ENCODE measurements around the gene ELMOD3.
"Not testable (repeated sequence)": the region's sequence is repeated elsewhere in the genome, so short reads cannot be mapped to it uniquely, and the experiment has no call there.

Gene ELMOD3

DNA sequence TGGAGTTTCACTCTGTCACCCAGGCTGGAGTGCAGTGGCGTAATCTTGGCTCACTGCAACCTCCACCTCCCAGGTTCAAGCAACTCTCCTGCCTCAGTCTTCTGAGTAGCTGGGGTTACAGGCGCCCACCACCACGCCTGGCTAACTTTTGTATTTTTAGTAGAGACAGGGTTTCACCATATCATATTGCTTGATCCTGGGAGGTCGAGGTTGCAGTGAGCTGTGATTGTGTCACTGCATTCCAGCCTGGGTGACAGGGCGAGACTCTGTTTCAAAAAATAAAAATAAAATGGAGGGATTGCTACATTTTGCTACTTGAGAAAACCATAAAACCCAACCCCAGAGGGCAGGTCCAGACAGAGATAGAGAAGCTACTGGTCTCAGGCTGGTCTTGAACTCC lies 28.6 kb downstream of the ELMOD3 start:
- peaks cover 75% of the 10 kb centered on the region for H3K36me3 Mint-ChIP-seq
- H3K27ac Mint-ChIP-seq, H3K4me3 Mint-ChIP-seq: not testable (repeated sequence)

DNA sequence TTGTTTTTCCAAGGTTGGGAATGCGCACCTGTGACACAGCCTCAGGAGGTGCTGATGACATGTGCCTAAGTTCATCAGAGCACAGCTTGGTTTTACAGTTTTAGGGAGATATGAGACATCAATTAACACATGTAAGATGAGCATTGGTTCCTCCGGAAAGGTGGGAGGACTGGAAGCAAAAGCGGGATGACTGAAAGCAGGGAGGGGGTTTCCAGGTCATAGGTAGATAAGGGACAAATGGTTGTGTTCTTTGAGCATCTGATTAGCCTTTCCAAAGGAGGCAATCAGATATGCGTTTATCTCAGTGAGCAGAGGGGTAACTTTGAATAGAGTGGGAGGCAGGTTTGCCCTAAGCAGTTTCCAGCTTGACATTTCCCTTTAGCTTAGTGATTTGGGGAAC lies 29.3 kb downstream of the ELMOD3 start:
- Mint-ChIP-seq H3K9me3 (no peaks in the 10 kb centered on the region), H3K27ac (no peak overlapping the region), H3K36me3 (peaks cover 72% of the 10 kb centered on the region), H3K4me3 (no peak overlapping the region), H3K4me1 (no peaks in the 10 kb centered on the region)
- no peak for DNase-seq (ENCODE audit: low spot score in 2 of 2)
- ATAC-seq, result no peak

More for the DNA sequence above, 28.6 kb downstream of the ELMOD3 start:
- not testable (repeated sequence) for ATAC-seq; H3K9me3 Mint-ChIP-seq; DNase-seq (ENCODE audit: low spot score in 2 of 2); H3K4me1 Mint-ChIP-seq

DNA sequence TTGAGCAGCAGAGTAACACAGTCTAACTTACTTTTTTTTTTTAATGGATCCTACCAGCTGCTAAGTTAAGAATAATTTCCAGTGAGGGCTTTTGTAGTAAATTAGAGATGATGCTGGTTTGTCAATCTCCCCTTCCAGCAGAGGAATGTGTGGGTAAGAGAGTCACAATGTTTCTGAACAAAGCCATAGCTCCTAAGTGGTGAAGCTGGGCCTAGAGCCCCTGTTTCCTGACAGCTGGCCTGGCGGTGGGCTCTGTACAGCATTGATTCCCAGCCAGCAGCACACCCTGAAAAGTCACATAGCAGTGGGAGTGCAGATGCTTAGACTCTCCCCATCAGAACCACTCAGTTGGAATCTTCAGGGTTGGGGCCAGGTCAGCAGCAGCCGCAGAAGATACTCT lies 31.2 kb downstream of the ELMOD3 start:
- Mint-ChIP-seq H3K4me3 (no peak overlapping the region), H3K36me3 (peaks cover 68% of the 10 kb centered on the region)
- ATAC-seq, result no peak

DNA sequence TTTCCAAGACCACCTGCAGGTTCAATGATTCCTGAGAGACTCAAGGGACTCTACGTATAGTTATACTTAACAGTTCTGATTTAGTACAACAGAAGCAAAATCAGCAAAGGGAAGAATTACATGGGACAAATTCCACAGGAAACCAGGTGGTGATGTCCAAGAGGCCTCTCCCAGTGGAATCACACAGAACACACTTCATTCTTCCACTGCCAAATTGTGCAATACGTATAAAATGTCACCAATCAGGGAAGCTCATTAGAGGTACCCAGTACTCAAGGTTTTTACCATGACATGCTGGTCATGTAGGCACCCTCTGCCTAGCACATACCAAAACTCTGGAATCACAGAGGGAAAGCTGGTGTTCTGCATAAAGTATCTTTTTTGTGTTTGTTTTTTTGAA lies 33.2 kb downstream of the ELMOD3 start:
- DNase-seq (ENCODE audit: low spot score in 2 of 2) (no peak), ATAC-seq (no peak)
- peaks cover 51% of the 10 kb centered on the region for H3K36me3 Mint-ChIP-seq
- no peak overlapping the region for H3K4me3 Mint-ChIP-seq
- no peak overlapping the region for H3K27ac Mint-ChIP-seq
- H3K4me1 Mint-ChIP-seq, result peaks cover 7% of the 10 kb centered on the region
- H3K9me3 Mint-ChIP-seq, result no peaks in the 10 kb centered on the region

More for the DNA sequence above, 31.2 kb downstream of the ELMOD3 start:
- no peaks in the 10 kb centered on the region for H3K9me3 Mint-ChIP-seq
- DNase-seq (ENCODE audit: low spot score in 2 of 2), result no peak
- no peaks in the 10 kb centered on the region for H3K4me1 Mint-ChIP-seq
- peak overlapping the region; percentile 41 for H3K27ac Mint-ChIP-seq

DNA sequence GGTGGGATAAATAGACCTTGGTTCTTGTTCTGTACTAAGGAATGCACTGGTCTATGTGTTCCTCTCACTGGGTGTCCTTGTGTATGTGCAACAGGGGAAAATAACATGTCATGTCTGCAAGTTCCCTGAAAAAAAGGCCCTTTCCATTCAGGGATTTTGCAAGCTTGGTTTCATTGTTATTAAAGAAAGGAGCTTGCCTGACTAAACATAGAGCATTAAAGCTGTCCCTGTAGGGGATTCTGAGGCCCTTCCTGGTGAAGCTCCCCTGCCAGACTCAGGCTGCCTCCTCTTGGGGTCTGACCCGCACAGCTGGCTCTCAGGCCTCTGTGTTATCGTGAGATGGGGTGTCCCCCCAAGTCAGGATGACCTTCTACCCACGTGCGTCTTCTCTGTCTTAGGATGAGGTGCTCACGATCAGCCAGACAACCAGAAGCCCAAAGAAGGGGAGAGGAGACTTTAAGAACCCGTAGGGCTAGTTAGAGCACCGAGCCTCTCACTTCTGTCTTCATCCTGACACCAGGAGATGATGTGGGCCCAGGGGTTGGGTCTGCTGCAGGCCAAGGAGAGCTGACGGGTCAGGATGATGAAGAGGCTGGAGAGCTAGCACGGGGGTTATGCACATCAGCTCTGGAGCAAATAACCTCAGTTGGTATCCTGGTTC lies 34.4 kb downstream of the ELMOD3 start:
- no peak for ATAC-seq
- no peaks in the 10 kb centered on the region for H3K9me3 Mint-ChIP-seq
- peaks cover 42% of the 10 kb centered on the region for H3K36me3 Mint-ChIP-seq
- no peak for DNase-seq (ENCODE audit: low spot score in 2 of 2)
- H3K4me3 Mint-ChIP-seq, result no peak overlapping the region
- H3K4me1 Mint-ChIP-seq, result peaks cover 7% of the 10 kb centered on the region
- peak overlapping the region; percentile 60 for H3K27ac Mint-ChIP-seq

DNA sequence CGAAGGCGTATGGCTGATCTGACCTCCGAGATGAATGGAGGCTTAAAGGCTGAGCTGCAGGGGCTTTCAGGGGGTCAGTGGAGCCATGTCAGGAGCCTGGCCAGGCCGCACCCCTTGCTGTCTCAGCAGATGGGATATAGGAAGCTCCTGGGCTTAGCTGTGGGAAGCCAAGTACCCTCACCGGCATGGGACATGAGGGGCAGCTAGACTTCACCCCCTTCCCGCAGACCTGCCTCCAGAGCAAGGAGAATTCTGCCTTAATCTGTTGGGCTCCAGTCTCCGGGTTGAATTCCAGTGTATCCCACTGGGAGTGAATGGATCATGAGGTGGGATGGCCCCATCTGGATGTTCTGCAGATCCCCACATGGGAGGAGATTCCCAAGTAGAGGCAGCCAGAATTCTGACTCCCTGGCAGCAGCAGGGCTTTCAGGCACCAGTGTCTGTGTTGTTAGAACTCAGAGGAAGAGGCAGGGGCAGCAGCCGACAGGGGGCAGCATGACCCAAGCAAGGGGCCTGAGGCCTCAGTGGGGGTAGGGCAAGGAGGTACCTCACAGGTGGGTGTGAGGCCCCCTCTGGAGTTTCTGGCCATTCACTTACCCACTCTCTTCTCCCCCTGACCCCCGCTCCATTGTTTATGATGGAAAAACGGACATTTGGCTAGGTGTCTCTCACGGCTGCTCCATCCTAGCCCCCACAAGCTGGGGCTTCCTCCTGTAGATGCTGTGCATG lies 36.5 kb downstream of the ELMOD3 start:
- peak; percentile 60 to 80 for DNase-seq (ENCODE audit: low spot score in 2 of 2)
- peaks cover 7% of the 10 kb centered on the region for H3K4me1 Mint-ChIP-seq
- peak overlapping the region; percentile 8 for H3K27ac Mint-ChIP-seq
- H3K36me3 Mint-ChIP-seq, result peaks cover 37% of the 10 kb centered on the region
- no peak overlapping the region for H3K4me3 Mint-ChIP-seq
- ATAC-seq, result peak; percentile 73
- no peaks in the 10 kb centered on the region for H3K9me3 Mint-ChIP-seq

DNA sequence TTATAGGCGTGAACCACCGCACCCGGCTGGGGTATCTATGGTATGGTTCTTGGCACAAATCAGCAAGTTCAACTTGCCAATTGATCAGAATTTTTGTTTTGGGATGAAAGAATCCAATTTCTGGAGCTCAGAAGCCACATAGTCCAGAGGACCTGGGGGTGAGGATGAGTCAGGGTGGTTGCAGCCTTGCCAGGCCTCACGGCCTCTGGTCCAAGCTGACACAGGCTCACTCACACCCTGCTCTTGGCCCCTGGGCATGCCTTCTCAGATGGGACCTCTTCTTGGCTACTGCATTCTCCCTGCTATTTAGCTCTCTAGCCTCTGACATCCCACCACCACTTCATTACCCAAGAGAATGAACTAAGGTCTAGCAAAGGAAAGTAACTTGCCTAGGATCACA lies 39.3 kb downstream of the ELMOD3 start:
- ATAC-seq, result no peak
- no peak overlapping the region for H3K4me3 Mint-ChIP-seq
- H3K27ac Mint-ChIP-seq, result peak overlapping the region; percentile 1

DNA sequence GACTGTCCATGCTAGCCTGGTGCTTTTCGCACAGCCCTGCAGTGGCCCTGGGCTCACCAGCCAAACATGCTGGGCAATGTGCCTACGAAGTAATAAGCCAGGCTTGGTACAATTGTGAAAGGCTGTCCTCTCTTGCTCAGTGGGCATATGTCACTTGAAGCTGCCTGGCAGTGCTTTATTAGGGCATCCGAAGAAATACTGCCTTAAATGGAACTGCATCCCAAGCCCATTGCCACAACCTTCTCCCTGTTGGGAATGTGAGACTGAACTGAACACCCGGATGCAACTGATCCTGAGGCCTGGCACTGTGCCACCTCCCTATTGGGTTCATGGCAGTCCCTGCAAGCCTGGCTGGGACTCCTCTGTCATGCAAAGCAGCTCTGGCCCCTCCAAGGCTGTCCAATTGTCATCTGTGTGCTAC lies 39.7 kb downstream of the ELMOD3 start:
- Mint-ChIP-seq H3K27ac (peak overlapping the region; percentile 1), H3K4me1 (peaks cover 18% of the 10 kb centered on the region), H3K36me3 (peaks cover 9% of the 10 kb centered on the region), H3K4me3 (no peak overlapping the region), H3K9me3 (no peaks in the 10 kb centered on the region)
- DNase-seq (ENCODE audit: low spot score in 2 of 2), result no peak
- no peak for ATAC-seq

More for the DNA sequence above, 39.3 kb downstream of the ELMOD3 start:
- Mint-ChIP-seq H3K4me1 (peaks cover 18% of the 10 kb centered on the region), H3K36me3 (peaks cover 13% of the 10 kb centered on the region), H3K9me3 (no peaks in the 10 kb centered on the region)
- no peak for DNase-seq (ENCODE audit: low spot score in 2 of 2)

DNA sequence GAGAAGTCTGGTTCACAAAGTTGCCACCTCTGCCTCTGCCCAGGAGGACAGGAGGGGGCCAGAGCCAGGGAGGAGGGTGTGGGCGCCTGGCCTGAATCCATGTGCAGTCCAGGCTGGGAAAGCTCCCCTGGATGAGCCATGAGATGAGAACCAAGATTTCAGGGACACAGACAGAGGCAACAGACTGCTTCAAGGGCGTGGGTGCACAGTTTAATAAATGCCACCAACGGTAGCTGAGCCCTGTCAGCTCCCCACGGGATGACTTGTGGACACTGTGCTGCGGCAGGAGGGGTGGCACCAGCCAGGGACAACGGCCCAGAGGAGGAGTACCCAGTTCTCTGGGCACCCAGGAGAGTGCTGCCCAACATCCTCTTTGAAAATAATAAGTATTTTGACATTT lies 40.4 kb downstream of the ELMOD3 start:
- H3K27ac Mint-ChIP-seq, result no peak overlapping the region
- no peak overlapping the region for H3K4me3 Mint-ChIP-seq
- no peak for ATAC-seq
- H3K36me3 Mint-ChIP-seq, result peaks cover 6% of the 10 kb centered on the region
- peaks cover 18% of the 10 kb centered on the region for H3K4me1 Mint-ChIP-seq
- no peaks in the 10 kb centered on the region for H3K9me3 Mint-ChIP-seq
- DNase-seq (ENCODE audit: low spot score in 2 of 2), result no peak

DNA sequence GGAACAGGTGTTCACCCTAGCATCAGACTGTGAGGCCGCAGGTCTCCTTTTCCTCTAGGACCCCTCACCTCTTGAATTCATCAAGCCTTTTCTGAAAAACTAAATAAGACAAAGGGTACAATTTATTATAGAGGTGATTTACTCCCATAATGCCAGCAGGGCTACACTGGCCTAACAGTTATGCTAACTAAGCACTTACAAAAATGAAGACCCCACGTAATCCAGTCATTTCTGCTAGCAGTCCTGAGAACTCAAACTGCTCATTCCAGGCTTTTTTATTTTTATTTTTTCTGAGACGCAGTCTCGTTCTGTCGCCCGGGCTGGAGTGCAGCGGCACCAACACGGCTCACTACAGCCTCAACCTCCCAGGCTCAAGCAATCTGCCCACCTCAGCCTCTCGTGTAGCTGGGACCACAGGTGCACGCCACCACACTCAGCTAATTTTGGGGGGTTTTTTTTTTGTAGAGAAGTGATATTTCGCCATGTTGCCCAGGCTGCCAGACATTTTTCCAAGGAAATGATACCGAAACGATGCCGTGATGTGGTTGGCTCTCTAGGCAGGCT lies 41.4 kb downstream of the ELMOD3 start:
- no peak overlapping the region for H3K27ac Mint-ChIP-seq

DNA sequence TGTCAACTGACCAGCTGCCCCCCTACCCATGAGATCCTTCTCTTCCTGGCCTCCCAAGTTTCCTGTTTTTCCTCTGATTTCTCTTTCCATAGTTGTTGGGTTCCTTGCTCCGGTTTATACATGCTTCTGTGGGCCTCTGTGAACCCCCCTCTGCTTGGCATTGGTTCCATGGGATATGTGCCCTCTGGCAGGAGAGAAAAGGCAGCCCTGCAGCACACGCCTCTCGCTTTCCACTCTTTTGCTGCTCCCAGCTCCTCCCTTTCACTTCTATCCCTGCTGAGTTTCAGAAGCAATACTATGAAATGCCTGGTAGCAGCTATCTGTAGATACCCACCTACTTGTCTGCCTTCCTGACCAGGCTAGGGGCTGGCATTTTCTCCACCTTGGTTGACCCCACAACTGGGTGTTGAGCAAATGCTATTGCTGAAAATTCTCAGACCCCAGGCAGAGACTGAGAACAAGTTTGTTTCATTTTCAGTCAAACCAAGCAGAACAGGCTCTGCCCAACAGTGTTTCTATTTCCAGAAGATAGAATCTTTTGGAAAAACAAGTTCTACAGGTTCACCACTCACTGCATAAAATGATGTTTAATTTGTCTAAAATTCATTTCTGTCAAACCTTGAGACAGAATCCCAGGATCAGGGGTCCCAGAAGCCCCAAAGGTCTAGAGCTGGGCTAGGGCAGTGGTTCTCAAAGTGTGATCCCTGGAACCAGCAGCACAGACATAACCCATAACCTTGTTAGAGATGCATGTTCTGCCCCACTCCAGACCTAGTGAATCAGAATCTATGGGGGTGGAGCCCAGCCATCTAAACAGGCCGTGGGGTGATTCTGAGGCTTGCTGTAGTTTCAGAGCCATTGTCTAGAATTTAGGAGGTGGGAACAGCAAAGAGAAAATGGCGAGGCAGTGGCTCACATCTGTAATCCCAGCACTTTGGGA lies 42.2 kb downstream of the ELMOD3 start:
- ATAC-seq (no peak), DNase-seq (ENCODE audit: low spot score in 2 of 2) (no peak)
- H3K36me3 Mint-ChIP-seq, result no peaks in the 10 kb centered on the region
- peak overlapping the region; percentile 90 for H3K27ac Mint-ChIP-seq
- H3K4me3 Mint-ChIP-seq, result no peak overlapping the region
- H3K9me3 Mint-ChIP-seq, result no peaks in the 10 kb centered on the region
- peaks cover 10% of the 10 kb centered on the region for H3K4me1 Mint-ChIP-seq

More for the DNA sequence above, 41.4 kb downstream of the ELMOD3 start:
- no peaks in the 10 kb centered on the region for H3K36me3 Mint-ChIP-seq
- no peak overlapping the region for H3K4me3 Mint-ChIP-seq
- ATAC-seq (no peak), DNase-seq (ENCODE audit: low spot score in 2 of 2) (no peak)
- H3K9me3 Mint-ChIP-seq, result no peaks in the 10 kb centered on the region
- peaks cover 17% of the 10 kb centered on the region for H3K4me1 Mint-ChIP-seq

DNA sequence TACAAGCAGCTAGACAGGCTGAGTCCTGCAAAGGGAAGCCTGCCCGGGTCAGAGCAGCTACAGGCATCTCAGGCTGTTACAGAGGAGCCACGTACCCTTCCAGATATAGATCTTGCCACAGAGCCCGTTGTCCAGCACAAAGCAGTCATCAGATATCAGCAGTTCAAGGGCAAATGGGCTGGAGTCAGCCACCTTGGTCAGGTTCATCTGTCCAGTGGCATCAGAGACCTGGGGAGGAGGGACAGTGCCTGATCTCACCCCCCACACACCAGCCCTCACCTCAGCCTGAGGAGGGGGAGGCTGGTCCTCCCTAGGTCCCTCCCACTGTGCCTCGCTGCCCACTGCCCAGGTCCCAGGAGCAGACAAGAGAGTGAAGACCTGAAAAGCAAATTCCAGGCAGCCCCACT lies 43.4 kb downstream of the ELMOD3 start:
- peak overlapping the region; percentile 90 for H3K27ac Mint-ChIP-seq
- H3K4me3 Mint-ChIP-seq, result no peak overlapping the region
- DNase-seq (ENCODE audit: low spot score in 2 of 2) (no peak), ATAC-seq (no peak)
- H3K4me1 Mint-ChIP-seq, result peaks cover 10% of the 10 kb centered on the region
- H3K36me3 Mint-ChIP-seq, result no peaks in the 10 kb centered on the region
- H3K9me3 Mint-ChIP-seq, result no peaks in the 10 kb centered on the region

DNA sequence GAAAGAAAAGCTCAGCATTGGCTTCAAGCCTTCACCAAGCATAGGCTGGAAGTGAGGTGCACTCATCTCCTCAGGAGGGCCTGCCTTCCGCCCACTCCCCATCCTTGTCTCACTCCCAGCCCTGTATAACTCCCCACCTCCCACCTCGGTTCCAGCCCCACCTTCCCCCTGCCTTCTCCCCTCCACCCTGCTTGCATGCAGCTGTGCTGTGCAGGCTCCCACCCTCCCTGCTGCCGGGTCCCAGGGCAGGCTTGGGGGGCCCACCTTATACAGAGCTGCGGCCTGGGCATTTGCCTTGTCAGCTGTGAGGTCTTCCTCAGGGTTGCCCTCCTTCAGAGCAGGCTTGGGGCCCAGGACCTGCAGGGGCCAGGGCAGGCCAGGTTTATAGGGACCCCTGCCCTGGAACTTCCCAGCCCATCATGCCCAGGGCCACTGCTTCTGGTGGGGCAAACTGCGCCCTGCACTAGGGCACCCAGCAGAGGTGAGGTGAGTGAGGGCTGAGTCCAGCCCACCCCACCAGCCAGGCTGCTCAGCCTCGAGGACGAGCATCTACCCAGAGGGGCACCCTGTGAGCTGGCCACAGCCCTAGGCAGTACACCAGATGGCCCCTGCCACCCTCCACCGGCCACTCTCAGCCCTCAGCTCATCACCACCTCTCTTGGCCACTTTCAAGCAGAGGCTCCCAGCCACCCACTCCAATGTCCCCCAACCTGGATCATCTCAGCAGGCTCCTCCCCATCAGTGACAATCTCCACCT lies 44.0 kb downstream of the ELMOD3 start:
- DNase-seq (ENCODE audit: low spot score in 2 of 2) (no peak), ATAC-seq (peak; percentile 25)
- Mint-ChIP-seq H3K4me3 (no peak overlapping the region), H3K27ac (peak overlapping the region; percentile 90), H3K36me3 (no peaks in the 10 kb centered on the region), H3K4me1 (peaks cover 10% of the 10 kb centered on the region), H3K9me3 (peaks cover 3% of the 10 kb centered on the region)

DNA sequence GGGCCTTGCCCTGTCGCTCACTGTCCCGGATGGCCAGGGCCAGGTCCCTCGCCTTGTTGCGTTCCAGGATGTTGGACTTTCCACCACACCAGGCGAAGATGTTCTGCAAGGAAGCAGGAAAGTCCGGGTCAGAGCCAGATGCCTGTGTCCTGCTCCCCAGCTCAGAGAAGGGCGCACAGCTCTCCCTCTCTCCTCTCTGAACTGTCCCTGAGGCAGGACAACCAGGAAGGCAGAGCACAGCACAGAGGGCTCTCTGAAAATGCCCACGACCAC lies 44.5 kb downstream of the ELMOD3 start:
- H3K4me1 Mint-ChIP-seq, result peaks cover 10% of the 10 kb centered on the region
- H3K4me3 Mint-ChIP-seq, result no peak overlapping the region
- H3K36me3 Mint-ChIP-seq, result no peaks in the 10 kb centered on the region
- no peak for ATAC-seq
- no peak for DNase-seq (ENCODE audit: low spot score in 2 of 2)
- H3K27ac Mint-ChIP-seq, result peak overlapping the region; percentile 29
- H3K9me3 Mint-ChIP-seq, result peaks cover 3% of the 10 kb centered on the region

DNA sequence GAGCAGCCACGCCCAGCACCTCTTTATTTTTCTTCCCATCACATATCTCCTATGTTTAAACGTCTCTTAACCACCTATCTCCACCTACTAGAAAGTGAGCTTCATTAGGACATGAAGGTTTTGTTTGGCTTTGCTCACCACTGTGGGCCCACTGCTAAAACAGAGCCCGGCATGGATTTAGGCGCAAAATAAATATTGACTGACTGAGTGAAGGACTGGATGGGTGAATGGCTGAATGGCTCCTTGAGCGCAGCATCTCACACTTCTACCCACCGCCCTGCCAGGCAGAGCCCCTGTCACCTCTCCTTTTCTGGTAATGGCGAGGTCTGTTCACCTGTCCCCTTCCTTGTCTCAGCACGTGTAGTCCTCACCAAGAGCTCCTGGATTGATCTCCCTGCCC lies 45.5 kb downstream of the ELMOD3 start:
- ATAC-seq, result no peak

More for the DNA sequence above, 45.5 kb downstream of the ELMOD3 start:
- Mint-ChIP-seq H3K9me3 (peaks cover 3% of the 10 kb centered on the region), H3K36me3 (peaks cover under 1% of the 10 kb centered on the region), H3K27ac (peak overlapping the region; percentile 29), H3K4me3 (no peak overlapping the region), H3K4me1 (peaks cover 12% of the 10 kb centered on the region)
- DNase-seq (ENCODE audit: low spot score in 2 of 2), result no peak

Data from stimulated activated effector memory CD8-positive, alpha-beta T cell treated with anti-CD3 and anti-CD28 coated beads, Interleukin-12 subunit alpha, Interleukin-12 subunit beta, amount 100 ng/mL, for 72 hours (primary cell).